HEK293 (cell line): ENCODE results near the gene ZNF606.

Experiments used
- CTCF ChIA-PET: fragments of 350-600 bp; formaldehyde crosslinking; extraction: SDS; loops from one replicate; lab custom pipeline; 2021; ENCODE audit warnings: antibody characterized with exemption; lab: Yijun Ruan, JAX
- POLR2A ChIA-PET: fragments of 300-600 bp; formaldehyde crosslinking; extraction: SDS; loops from one replicate; lab custom pipeline; 2020; ENCODE audit warnings: antibody characterized with exemption, inconsistent platforms; lab: Yijun Ruan, JAX
- H3K27ac ChIP-seq: fragments of 200-500 bp; sonication (Bioruptor generic); 2 replicates; pipeline ENCODE4 v1.5.1; 2014; ENCODE audit warnings: low read depth, low read length, control low read depth, inconsistent platforms; ENCODE audit errors: extremely low read depth
- H3K36me3 ChIP-seq, 2 experiments: fragments of 200-500 bp in 1 of 2; sonication (Bioruptor generic) in 1 of 2; 1 replicate in 1 of 2; 2 replicates in 1 of 2; pipeline ENCODE4 v1.5.1; 2014 to 2017; ENCODE audit warnings: inconsistent platforms in 2 of 2, low read length in 2 of 2; ENCODE audit not compliant: control insufficient read depth in 2 of 2, insufficient read depth in 1 of 2
- H3K4me1 ChIP-seq: fragments of 200-500 bp; sonication (Bioruptor generic); 2 replicates; pipeline ENCODE4 v1.5.1; 2014; ENCODE audit warnings: mild to moderate bottlenecking, low read length, inconsistent platforms; ENCODE audit not compliant: control insufficient read depth, insufficient read depth
- H3K4me3 ChIP-seq: 2 replicates; pipeline ENCODE4 v1.5.1; 2011; ENCODE audit warnings: low read depth, mild to moderate bottlenecking, control low read depth, low read length, moderate library complexity
- H3K9me3 ChIP-seq: fragments of 200-500 bp; sonication (Bioruptor generic); 2 replicates; pipeline ENCODE4 v1.5.1; 2014; ENCODE audit warnings: low read depth, low read length, inconsistent platforms; ENCODE audit not compliant: control insufficient read depth, insufficient read depth
- GLIS1 ChIP-seq: fragments of 450-650 bp; formaldehyde crosslinking; IDR thresholded peaks from 2 replicates; pipeline ENCODE4 v1.5.1; 2016; ENCODE audit warnings: missing biosample characterization, missing genetic modification characterization
- MZF1 ChIP-seq: fragments of 450-650 bp; formaldehyde crosslinking; IDR thresholded peaks from 2 replicates; pipeline ENCODE4 v1.5.1; 2017; ENCODE audit warnings: missing biosample characterization, missing genetic modification characterization, borderline replicate concordance
- PRDM6 ChIP-seq: fragments of 450-650 bp; formaldehyde crosslinking; IDR thresholded peaks from 2 replicates; pipeline ENCODE4 v1.5.1; 2017; ENCODE audit warnings: missing biosample characterization, missing genetic modification characterization
- REPIN1 ChIP-seq: fragments of 450-650 bp; formaldehyde crosslinking; IDR thresholded peaks from 2 replicates; pipeline ENCODE4 v1.5.1; 2017; ENCODE audit warnings: missing biosample characterization, missing genetic modification characterization, low read depth
- REST ChIP-seq: fragments of 450-650 bp; formaldehyde crosslinking; IDR thresholded peaks from 2 replicates; pipeline ENCODE4 v1.5.1; 2016; ENCODE audit warnings: missing biosample characterization, missing genetic modification characterization
- SCRT2 ChIP-seq: fragments of 450-650 bp; formaldehyde crosslinking; IDR thresholded peaks from 2 replicates; pipeline ENCODE4 v1.5.1; 2016; ENCODE audit warnings: missing biosample characterization, missing genetic modification characterization
- ZBTB1 ChIP-seq: fragments of 450-650 bp; formaldehyde crosslinking; IDR thresholded peaks from 2 replicates; pipeline ENCODE4 v1.5.1; 2016; ENCODE audit warnings: missing biosample characterization, missing genetic modification characterization
- ZBTB44 ChIP-seq: fragments of 450-650 bp; IDR thresholded peaks from 2 replicates; pipeline ENCODE4 v1.5.1; 2018; ENCODE audit warnings: missing biosample characterization, mild to moderate bottlenecking, missing genetic modification characterization
- ZBTB6 ChIP-seq: fragments of 450-650 bp; formaldehyde crosslinking; IDR thresholded peaks from 2 replicates; pipeline ENCODE4 v1.5.1; 2017; ENCODE audit warnings: missing biosample characterization, missing genetic modification characterization
- ZNF138 ChIP-seq: fragments of 450-650 bp; formaldehyde crosslinking; IDR thresholded peaks from 2 replicates; pipeline ENCODE4 v1.5.1; 2016; ENCODE audit warnings: missing biosample characterization, missing genetic modification characterization, borderline replicate concordance
- ZNF18 ChIP-seq: fragments of 450-650 bp; formaldehyde crosslinking; IDR thresholded peaks from 2 replicates; pipeline ENCODE4 v1.5.1; 2016; ENCODE audit warnings: missing biosample characterization, missing genetic modification characterization
- ZNF23 ChIP-seq: fragments of 450-650 bp; formaldehyde crosslinking; IDR thresholded peaks from 2 replicates; pipeline ENCODE4 v1.5.1; 2016; ENCODE audit warnings: missing biosample characterization, missing genetic modification characterization, borderline replicate concordance
- ZNF621 ChIP-seq: fragments of 450-650 bp; formaldehyde crosslinking; IDR thresholded peaks from 2 replicates; pipeline ENCODE4 v1.5.1; 2017; ENCODE audit warnings: missing biosample characterization, missing genetic modification characterization
- ZNF654 ChIP-seq: fragments of 450-650 bp; formaldehyde crosslinking; IDR thresholded peaks from 2 replicates; pipeline ENCODE4 v1.5.1; 2016; ENCODE audit warnings: low read depth, missing biosample characterization, missing genetic modification characterization
- ZNF664 ChIP-seq: fragments of 450-650 bp; formaldehyde crosslinking; IDR thresholded peaks from 2 replicates; pipeline ENCODE4 v1.5.1; 2016; ENCODE audit warnings: missing biosample characterization, missing genetic modification characterization
- ZNF768 ChIP-seq: fragments of 450-650 bp; formaldehyde crosslinking; IDR thresholded peaks from 2 replicates; pipeline ENCODE4 v1.5.1; 2018; ENCODE audit warnings: missing biosample characterization, mild to moderate bottlenecking, missing genetic modification characterization
- ZNF837 ChIP-seq: fragments of 450-650 bp; formaldehyde crosslinking; IDR thresholded peaks from 2 replicates; pipeline ENCODE4 v1.5.1; 2016; ENCODE audit warnings: missing biosample characterization, missing genetic modification characterization
- ZNF843 ChIP-seq: fragments of 450-650 bp; formaldehyde crosslinking; IDR thresholded peaks from 2 replicates; pipeline ENCODE4 v1.5.1; 2016; ENCODE audit warnings: missing biosample characterization, missing genetic modification characterization
- ZSCAN5A ChIP-seq: fragments of 450-650 bp; formaldehyde crosslinking; IDR thresholded peaks from 2 replicates; pipeline ENCODE4 v1.5.1; 2016; ENCODE audit warnings: missing biosample characterization, missing genetic modification characterization

ZNF606 gene

GRCh38 chr19:58022283-58022660 lies 19.7 kb upstream of the ZNF606 start:
- H3K4me3 ChIP-seq = no peak overlapping the region
- ChIA-PET POLR2A (interaction anchor here (0.6 to 0.9 kb wide), 2 partner anchors 118 to 128 kb away, joined by 3 read pairs; partner anchors contain the start of gene ZNF329), CTCF (interaction anchor here (0.6 to 0.8 kb wide), 5 partner anchors 11 to 134 kb away, joined by 3 to 7 read pairs (median 3); partner anchors contain the start of gene ZNF329)
- H3K36me3 ChIP-seq = no peaks in the 10 kb centered on the region
- TF ChIP-seq SCRT2 (tag by site-specific recombination) = peak; percentile 5; the same call in 1 of the 2 replicates
- no peak for TF ChIP-seq ZBTB44
- TF ChIP-seq ZNF18 = no peak
- H3K9me3 ChIP-seq = no peaks in the 10 kb centered on the region; the same call in 1 of the 2 replicates
- H3K27ac ChIP-seq = no peak overlapping the region
- H3K4me1 ChIP-seq = no peaks in the 10 kb centered on the region

GRCh38 chr19:58021541-58022282 lies 19.1 kb upstream of the ZNF606 start:
- TF ChIP-seq ZNF654 (tag by site-specific recombination) (peak; percentile 11; the same call in 1 of the 2 replicates), REPIN1 (tag by site-specific recombination) (no peak), ZNF23 (tag by site-specific recombination) (no peak), ZNF664 (no peak), ZNF138 (tag by site-specific recombination) (no peak), ZNF837 (tag by site-specific recombination) (no peak), ZNF843 (tag by site-specific recombination) (no peak), ZBTB1 (tag by site-specific recombination) (no peak), ZBTB6 (tag by site-specific recombination) (no peak), SCRT2 (tag by site-specific recombination) (peak; percentile 51), GLIS1 (tag by site-specific recombination) (no peak), ZNF621 (no peak)
- no peak overlapping the region for H3K27ac ChIP-seq
- H3K36me3 ChIP-seq = no peaks in the 10 kb centered on the region
- no peak overlapping the region for H3K4me3 ChIP-seq
- H3K4me1 ChIP-seq = no peaks in the 10 kb centered on the region
- POLR2A ChIA-PET = interaction anchor here (0.6 to 0.9 kb wide), 2 partner anchors 118 to 129 kb away, joined by 3 read pairs; partner anchors contain the start of gene ZNF329
- H3K9me3 ChIP-seq = no peaks in the 10 kb centered on the region; the same call in 1 of the 2 replicates
- CTCF ChIA-PET = interaction anchor here (0.6 to 0.8 kb wide), 5 partner anchors 11 to 134 kb away, joined by 3 to 7 read pairs (median 3); partner anchors contain the start of gene ZNF329

GRCh38 chr19:58020129-58020528 lies 17.5 kb upstream of the ZNF606 start:
- Histone ChIP-seq H3K4me3 (no peak overlapping the region), H3K9me3 (no peaks in the 10 kb centered on the region; the same call in 1 of the 2 replicates), H3K27ac (no peak overlapping the region), H3K36me3 (no peaks in the 10 kb centered on the region), H3K4me1 (no peaks in the 10 kb centered on the region)
- ChIA-PET POLR2A (no interaction called here), CTCF (no interaction called here)
- no peak for TF ChIP-seq PRDM6 (tag by site-specific recombination)
- TF ChIP-seq ZNF768 (tag by site-specific recombination) = no peak
- no peak for TF ChIP-seq REST (tag by site-specific recombination)
- TF ChIP-seq ZSCAN5A = no peak
- TF ChIP-seq MZF1 (tag by site-specific recombination) = no peak
